Raji (cell line): Measurements from ENCODE around the gene VAV2.

Experiments used
- POLR2A ChIP-seq: IDR thresholded peaks from 2 replicates; pipeline ENCODE4 v1.6.1; 2011; ENCODE audit warnings: low read depth, low read length, control low read depth; ENCODE audit not compliant: insufficient read depth

Gene VAV2

DNA sequence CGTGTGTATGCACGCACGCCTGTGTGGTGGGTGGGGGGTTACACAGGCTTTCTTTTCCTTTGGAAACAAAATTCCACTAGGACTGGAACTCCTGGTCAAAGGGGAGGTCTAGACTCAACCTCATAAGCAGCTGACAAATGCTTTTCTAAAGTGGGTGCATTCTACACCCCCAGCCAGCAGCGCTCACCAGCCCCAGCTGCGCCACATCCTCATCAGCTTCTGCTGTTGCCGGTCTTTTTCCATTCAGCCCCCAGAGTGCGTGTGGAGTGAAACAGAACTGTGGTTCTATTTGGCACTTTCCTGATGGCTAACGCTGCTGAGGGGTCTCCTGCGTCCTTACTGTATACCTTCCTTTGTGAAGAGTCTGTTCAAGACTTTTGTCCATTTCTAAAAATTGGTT, 176.3 kb downstream of the VAV2 start:
- TF ChIP-seq POLR2A, result no peak

DNA sequence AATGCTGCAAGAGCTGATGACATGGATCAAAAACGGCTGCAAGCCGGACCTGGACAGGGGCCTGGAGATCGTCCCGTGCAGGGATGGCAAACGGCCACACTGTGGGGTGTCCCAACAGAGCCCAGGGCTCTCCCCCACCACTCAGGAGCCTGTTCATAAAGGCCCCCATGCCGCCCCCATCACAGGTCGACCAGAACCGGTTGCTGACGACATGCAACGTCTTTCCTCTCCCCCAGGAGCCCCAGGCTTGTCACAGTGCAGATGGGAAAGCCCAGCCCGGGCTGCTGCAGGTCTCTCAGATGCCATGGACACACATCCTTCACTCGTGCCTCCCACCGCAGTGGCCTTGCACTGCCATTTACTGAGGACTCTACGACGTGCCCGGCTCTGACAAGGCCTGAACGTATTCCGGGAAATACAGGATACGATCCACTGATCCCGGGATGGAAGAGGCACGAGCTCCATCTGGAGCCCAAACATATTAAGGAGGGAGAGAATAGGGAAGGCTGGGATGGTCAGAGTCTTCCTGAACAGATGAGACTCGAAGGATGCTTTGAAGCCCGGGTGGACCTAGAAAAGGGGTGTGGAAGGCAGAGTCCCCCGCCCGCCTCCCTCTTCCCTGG, 177.4 kb downstream of the VAV2 start:
- no peak for TF ChIP-seq POLR2A

DNA sequence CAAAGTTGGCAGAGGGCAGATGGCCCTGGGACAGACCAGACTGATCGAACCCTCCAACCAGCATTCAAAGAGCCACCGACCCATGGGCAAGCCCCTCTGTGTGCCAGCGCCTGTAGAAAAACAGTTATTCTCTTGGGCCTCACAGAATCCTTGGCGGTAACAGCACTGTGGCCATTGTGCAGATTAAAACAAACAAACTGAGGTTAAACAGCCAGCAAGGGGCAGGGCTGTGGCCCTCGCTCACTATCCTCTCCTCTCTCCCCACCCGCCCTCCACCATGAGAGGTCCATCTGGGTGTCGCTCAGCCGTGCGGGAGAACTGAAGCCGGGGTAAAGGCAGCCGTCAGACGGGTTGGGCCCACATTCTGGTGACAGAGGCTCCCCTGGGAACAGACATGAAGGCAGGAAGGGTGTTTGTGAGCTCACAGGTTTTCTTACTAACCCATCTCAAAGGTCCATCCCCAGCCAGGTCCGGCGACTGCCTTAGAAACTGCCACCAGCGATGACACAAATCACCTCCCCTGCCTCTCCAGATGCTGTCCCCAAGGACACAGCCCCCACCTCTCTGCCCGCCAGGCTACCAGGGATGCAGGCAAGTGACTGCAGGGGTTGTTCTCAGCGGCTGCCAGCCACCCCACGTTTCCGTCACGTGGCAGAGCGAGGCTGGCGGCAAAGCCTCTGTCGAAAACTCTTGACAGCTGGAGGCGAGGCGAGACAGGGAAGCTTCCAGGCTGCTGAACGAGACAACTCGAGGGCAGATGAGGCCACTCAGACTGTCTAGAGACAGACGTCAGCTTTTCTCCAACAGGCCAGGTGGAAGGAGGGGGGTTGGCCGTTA, 178.2 kb downstream of the VAV2 start:
- TF ChIP-seq POLR2A, result no peak

DNA sequence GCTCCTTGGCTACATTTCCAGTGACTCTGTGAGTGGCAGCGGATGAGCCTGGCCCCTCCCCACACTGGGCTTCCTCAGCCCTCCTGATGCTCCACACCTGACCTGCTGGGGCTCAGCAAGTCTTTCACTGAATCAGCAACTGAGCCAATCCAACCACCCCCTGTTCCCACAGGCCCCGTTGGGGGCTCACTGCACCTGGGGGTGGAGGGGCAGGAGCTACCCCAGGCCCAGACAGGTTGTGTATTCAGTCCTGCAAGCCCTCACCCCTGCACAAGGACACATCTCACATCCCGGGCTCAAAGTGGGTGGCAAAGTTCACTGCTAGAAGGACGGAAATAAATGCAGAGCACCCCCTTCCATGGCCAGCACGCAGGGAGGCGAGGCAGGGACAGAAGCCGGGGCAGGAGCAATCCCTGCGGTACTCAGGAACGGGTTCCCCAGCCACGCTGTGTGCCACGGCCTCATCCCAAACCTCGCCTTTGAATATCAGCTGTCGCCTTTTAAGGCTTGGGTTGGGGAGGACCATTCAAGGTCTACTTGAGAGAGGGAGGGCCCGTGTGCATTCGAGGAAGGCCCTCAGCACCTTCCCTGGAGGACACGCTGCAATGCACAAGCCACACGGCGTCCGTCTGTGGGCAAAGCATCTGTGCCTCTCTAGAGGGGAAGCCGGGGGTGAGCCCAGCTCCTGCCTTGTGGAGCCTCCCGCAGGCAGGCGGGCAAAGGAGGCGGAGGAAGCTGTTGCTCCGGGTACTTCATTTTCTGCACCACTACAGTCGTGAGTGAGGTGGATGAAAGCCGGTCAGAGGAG, 179.0 kb downstream of the VAV2 start:
- TF ChIP-seq POLR2A, result no peak

DNA sequence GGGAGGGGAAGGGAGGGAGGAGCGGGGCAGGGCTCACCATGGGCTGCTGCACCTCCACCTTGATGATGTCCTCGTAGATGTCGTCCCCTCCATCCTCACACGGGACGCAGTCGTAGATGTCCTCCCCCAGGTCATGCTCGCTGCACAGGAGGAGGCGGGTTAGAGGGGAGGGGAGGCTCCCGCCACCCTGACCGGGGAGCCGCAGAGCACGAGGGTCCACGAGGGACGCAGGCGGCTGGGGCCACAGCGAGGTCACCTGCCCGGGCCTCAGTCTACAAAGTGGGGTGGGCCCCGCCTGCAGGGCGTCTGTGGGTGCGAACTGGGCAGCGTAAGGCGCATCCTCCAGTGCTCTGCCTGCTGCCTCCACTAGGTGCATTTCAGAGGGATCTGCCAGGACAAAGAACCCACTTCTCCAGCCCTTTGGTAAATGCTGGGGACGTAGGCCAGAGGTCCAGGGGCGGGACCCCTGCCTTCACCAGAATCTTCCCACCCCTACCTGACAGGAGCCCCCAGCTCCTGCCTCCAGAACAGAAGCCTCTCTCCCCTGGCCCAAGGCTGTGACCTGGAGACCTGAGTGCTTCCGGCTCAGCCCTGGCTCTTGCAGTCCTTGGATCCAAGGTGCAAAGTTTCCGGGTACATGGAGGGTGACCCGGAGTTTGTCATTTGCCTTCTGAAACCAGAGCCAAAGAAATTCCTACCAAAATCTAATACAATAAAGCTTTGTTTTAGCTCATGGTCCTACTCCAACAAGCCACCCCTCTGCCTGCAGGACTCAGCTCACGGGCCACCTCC, 179.9 kb downstream of the VAV2 start:
- TF ChIP-seq POLR2A, result no peak

DNA sequence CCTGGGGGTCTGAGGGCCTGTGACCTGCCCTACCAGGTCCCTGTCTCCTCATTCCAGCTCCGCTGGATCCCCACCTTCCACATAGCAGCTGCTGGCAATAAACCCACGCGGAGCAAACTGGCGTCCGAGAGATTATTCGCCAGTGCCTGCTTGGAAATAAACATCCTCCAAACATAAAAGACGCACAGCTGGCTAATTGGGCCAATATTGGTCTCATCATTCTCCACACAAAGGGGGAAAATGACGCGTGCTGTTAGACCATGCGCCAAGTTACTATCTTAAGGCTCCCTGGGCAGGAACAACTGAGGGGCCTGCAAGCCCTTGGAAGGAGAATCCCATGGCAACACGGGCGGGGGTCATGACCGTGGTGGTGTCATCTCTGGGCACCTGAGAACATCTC, 180.7 kb downstream of the VAV2 start:
- no peak for TF ChIP-seq POLR2A

DNA sequence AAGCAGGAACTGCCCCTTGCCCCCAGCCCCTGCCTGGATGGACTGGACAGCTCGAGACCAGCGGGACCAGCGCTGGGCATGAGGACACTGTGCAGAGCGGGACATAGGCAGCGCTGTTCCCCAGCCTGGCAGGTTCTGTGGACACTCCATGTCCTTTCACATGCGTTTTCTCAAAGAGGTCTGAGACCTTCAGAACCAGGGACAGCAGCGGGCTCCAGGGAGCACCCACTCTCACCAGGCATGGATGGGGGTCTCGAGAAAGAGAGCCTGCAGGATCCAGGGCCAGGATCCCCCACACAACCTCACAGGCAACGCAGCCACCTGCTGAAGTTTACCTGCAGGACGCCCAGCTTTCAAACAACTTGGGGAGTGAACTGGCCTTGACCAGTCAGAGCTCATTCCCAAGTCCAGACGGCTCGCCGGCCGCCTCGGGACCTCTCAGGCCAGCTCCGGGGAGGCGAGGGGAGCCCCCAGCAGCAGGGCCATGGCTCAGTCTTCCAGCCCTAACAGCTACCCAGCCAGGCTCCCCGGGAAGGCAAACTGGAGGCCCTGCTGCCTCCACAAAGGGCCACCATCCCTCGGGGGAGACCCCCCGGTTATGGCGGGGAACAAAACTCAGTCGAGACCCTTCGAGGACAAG, 181.4 kb downstream of the VAV2 start:
- TF ChIP-seq POLR2A, result no peak

DNA sequence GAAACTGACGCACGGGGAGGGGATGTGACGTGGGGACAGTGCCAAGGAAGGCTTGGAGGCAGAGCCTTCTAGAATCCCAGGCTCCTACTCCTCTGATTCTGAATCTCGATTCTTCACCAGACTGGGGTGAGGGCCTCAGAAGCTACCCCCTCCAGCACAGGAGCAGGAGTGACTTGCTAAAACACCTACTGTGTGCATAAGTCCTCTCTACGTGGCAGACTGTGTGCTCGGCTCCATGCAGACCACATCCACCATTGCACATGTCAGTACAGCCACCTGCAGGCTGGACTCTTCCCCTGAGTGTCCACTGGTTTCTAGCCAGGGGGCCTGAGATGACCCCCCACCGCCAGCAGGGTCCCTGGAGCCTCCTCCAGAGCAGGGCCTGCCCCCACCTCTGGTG, 182.8 kb downstream of the VAV2 start:
- no peak for TF ChIP-seq POLR2A

DNA sequence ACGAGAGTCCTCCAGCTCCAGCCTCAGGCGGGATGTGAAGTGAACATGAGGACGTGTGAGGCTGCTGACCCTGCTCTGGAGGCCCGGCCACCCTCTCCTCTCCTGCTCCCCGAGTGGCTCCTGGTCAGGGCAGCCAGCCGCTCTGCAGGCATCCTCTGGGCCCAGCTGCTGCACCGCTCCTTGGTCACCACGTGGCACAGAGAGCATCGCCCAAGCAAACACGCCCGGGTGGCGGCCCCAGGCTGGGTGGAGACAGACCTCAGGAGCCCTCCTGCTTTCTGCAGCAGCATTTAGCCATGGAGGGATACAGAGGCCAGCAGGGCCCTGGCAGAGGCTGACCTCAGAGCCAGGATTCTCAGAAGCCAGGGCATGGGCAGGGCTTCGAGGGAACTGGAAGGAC, 184.3 kb downstream of the VAV2 start:
- no peak for TF ChIP-seq POLR2A

DNA sequence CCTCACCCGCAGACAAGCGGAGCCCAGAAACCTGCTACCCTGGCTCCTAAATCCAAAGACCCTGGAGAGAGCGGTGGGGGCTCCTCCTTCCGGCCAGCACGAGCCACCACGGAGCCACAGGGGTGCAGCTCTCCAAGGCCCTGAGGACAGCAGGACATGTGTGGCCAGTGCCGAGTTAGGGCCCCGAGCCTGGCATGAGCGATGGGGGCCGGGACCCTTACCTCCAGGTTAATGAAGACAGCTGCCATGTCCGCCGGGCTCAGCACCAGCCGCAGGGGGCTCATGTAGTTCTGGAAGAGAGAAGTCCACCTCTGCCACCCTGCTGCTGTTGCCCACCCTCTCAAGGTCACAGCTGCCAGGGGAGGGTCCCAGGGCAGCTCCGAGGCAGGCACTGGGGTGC, 185.1 kb downstream of the VAV2 start:
- no peak for TF ChIP-seq POLR2A

DNA sequence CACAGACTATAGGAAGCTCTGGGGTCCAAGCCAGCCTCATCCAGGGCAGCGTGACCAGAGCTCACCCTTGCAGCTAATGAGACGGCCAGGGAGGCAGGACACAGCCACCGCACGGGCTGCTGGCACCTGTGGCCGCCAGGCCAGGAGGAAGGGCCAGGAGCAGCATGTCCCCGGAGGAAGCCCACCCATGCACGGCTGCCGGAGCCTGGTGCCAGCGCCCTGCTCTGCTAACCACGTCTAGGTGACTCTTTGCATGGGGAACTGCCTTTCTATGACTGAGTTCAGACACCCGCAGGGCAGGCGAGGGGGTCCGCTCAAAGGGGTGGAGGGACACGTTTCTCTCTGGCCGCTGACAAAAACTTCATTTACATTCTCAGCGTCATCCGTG, 185.5 kb downstream of the VAV2 start:
- no peak for TF ChIP-seq POLR2A

DNA sequence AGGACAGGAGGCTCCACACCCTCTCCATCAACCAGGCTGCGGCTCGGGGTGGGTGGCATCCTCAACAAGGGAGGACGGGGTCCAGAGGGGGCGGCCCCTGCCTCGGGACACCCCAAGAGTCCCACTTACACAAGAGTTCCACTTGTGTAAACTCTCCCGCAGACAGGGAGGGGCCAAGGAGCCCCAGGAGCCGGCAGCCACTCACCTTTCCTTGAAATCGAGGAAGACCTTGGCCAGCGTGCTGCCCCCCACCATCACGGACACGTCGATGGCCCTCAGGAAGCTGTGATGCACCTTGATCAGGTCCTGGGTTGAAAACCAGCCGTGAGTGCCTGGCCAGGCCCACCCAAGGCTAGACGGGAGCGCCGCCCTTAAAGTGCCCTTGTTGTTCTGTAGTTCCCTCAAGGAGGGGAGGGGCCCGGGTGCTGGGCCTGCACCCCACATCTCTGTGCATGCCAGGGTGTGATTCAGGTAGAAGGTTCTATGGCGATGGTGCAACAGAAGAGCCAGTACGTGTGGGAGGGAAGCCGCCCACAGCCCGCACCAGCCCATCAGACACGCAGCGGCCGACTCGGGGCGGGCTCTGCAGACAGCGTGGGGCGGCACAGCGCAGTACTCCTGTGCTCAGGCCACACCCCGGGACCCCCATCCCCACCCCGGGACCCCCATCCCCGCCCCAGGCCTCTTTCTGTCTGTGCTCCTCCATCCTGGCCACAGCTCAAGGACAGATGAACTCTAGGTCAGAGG, 186.1 kb downstream of the VAV2 start:
- no peak for TF ChIP-seq POLR2A

DNA sequence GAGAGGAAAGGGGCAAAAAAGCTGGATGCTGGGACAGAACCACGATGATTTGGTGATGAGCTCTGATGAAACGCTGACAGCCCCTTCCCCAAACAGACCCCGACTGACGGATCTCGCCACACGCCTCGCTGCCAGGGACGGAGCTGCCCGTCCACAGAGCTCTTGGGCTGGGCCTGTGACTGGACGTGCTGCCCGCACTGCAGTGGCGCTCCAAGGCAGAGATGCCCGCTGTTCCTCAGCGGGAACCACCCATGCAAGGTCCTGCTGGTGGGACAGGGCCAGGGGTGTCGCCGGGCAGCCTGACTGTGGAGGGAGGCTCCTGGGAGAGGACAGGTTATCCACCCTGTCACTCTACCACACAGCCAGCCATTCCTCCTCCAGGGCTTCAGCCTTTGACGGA, 187.9 kb downstream of the VAV2 start:
- TF ChIP-seq POLR2A, result no peak

DNA sequence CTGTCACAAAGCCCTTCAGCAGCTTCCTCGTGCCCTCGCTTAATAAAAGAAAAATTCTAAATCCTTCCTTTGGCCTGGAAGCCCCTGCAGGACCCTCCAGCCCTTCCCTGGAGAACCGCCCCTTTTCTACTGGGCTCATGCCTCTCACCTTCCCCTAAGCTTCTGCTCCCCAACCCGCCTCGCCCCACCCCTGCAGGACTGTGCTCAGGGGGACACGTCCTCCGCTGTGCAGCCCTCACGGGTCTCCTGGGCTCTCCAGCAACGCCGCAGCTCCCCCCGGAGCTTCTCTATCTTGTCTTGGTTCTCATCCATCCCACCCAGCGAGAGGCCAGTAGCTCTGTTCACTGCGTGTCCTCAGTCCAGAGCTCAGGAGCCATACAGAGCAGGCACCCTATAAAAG, 188.4 kb downstream of the VAV2 start:
- TF ChIP-seq POLR2A, result no peak
